ENCODE data around the gene CLPTM1L. TPM values are rescaled to one million over a fixed set of nuclear protein-coding genes. Genes with fewer than 3 reads are reported as not detected.

Gene CLPTM1L
- total and polyA plus RNA-seq, 2 donors (not counting 1 experiment from before 2014, with no cell fraction given): 78.4 to 99.9 TPM

GRCh38 chr5:1356873-1357787 lies 12.2 kb upstream of the CLPTM1L start:
- no peaks in the 10 kb centered on the region for H3K9me3 Mint-ChIP-seq (ENCODE audit: insufficient read depth)
- Histone ChIP-seq H3K9me3 (ENCODE audit: control extremely low read depth in 1 of 3, control insufficient read depth in 2 of 3, insufficient read depth in 1 of 3, low read length in 2 of 3) (peaks cover 0 to 5% (median 0%) of the 10 kb centered on the region in 3 donors), H4K20me1 (ENCODE audit: control insufficient read depth, insufficient read depth, low read length, poor library complexity, severe bottlenecking) (no peaks in the 10 kb centered on the region), H3K27ac (ENCODE audit: low read length in 2 of 2) (no peak overlapping the region), H3K4me1 (ENCODE audit: control insufficient read depth in 2 of 2, insufficient read depth in 2 of 2, low read length in 2 of 2) (peaks cover 0 to 7% of the 10 kb centered on the region in 2 donors), H3K9ac (ENCODE audit: low read length) (no peak overlapping the region), H3K4me3 (ENCODE audit: control extremely low read depth in 1 of 5, extremely low read depth in 1 of 5, insufficient read depth in 1 of 5, low read depth in 2 of 5, low read length in 4 of 5) (no peak overlapping the region), H3K27me3 (replicated peaks in 1 of 4; ENCODE audit: control extremely low read depth in 1 of 4, control insufficient read depth in 3 of 4, insufficient read depth in 4 of 4, low read length in 3 of 4) (peaks cover 0 to 13% (median 2%) of the 10 kb centered on the region in 4 experiments), H2AFZ (ENCODE audit: insufficient read depth, low read depth, low read length, poor library complexity, severe bottlenecking) (no peak overlapping the region), H3K4me2 (replicated peaks; ENCODE audit: low read depth, low read length, poor library complexity, severe bottlenecking) (no peak overlapping the region), H3K36me3 (replicated peaks in 1 of 2; ENCODE audit: control extremely low read depth in 1 of 2, control insufficient read depth in 1 of 2, extremely low read depth in 1 of 2, insufficient read depth in 2 of 2, low read length in 1 of 2) (no peaks in the 10 kb centered on the region), H3K79me2 (ENCODE audit: control insufficient read depth, insufficient read depth, low read length) (no peaks in the 10 kb centered on the region)
- H3K4me1 Mint-ChIP-seq: peaks cover 3% of the 10 kb centered on the region
- TF ChIP-seq, protein P1, sequence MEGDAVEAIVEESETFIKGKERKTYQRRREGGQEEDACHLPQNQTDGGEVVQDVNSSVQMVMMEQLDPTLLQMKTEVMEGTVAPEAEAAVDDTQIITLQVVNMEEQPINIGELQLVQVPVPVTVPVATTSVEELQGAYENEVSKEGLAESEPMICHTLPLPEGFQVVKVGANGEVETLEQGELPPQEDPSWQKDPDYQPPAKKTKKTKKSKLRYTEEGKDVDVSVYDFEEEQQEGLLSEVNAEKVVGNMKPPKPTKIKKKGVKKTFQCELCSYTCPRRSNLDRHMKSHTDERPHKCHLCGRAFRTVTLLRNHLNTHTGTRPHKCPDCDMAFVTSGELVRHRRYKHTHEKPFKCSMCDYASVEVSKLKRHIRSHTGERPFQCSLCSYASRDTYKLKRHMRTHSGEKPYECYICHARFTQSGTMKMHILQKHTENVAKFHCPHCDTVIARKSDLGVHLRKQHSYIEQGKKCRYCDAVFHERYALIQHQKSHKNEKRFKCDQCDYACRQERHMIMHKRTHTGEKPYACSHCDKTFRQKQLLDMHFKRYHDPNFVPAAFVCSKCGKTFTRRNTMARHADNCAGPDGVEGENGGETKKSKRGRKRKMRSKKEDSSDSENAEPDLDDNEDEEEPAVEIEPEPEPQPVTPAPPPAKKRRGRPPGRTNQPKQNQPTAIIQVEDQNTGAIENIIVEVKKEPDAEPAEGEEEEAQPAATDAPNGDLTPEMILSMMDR (IDR thresholded peaks at IDR 0.05): no peak
- TF ChIP-seq EZH2 (IDR thresholded peaks at IDR 0.05; ENCODE audit: borderline replicate concordance, insufficient read depth, low read depth, low read length, poor library complexity, severe bottlenecking): no peak
- DNase-seq: no peak
- H3K27ac Mint-ChIP-seq: no peak overlapping the region
- ATAC-seq (ENCODE audit: low read depth): no peak
- intact Hi-C loops (cut with micrococcal nuclease): no loop called here
- WGBS (ENCODE audit: insufficient coverage): 85% methylated on average over 23 of the region's 28 CpGs
- ChIA-PET CTCF (no interaction called here), POLR2A (no interaction called here)
- no peak overlapping the region for H3K4me3 Mint-ChIP-seq
- peaks cover 3% of the 10 kb centered on the region for H3K27me3 Mint-ChIP-seq

- no peak overlapping the region for H3K4me3 ChIP-seq (ENCODE audit: control extremely low read depth in 1 of 5, extremely low read depth in 1 of 5, insufficient read depth in 1 of 5, low read depth in 2 of 5, low read length in 4 of 5)
- ATAC-seq (ENCODE audit: low read depth) (no peak), DNase-seq (no peak)
- H3K27me3 Mint-ChIP-seq: no peaks in the 10 kb centered on the region
- TF ChIP-seq, protein P1 (IDR thresholded peaks at IDR 0.05): no peak
- no peak for TF ChIP-seq EZH2 (IDR thresholded peaks at IDR 0.05; ENCODE audit: borderline replicate concordance, insufficient read depth, low read depth, low read length, poor library complexity, severe bottlenecking)
- H3K27ac ChIP-seq (ENCODE audit: low read length in 2 of 2): no peak overlapping the region
- ChIA-PET POLR2A (interaction anchor here (0.6 kb wide), 1 partner anchor 149 kb away, joined by 3 read pairs; no protein-coding TSS in a partner anchor), CTCF (interaction anchor here (0.8 to 1.8 kb wide), 3 partner anchors 17 to 300 kb away, joined by 3 to 8 read pairs (median 5); no protein-coding TSS in a partner anchor)
- no peak overlapping the region for H2AFZ ChIP-seq (ENCODE audit: insufficient read depth, low read depth, low read length, poor library complexity, severe bottlenecking)
- H3K27me3 ChIP-seq (replicated peaks in 1 of 4; ENCODE audit: control extremely low read depth in 1 of 4, control insufficient read depth in 3 of 4, insufficient read depth in 4 of 4, low read length in 3 of 4): peaks cover 0 to 8% (median 2%) of the 10 kb centered on the region in 4 experiments
- H3K9me3 ChIP-seq (ENCODE audit: control extremely low read depth in 1 of 3, control insufficient read depth in 2 of 3, insufficient read depth in 1 of 3, low read length in 2 of 3): peaks cover 0 to 5% (median 0%) of the 10 kb centered on the region in 3 donors
- H4K20me1 ChIP-seq (ENCODE audit: control insufficient read depth, insufficient read depth, low read length, poor library complexity, severe bottlenecking): no peaks in the 10 kb centered on the region
- H3K9me3 Mint-ChIP-seq (ENCODE audit: insufficient read depth): no peaks in the 10 kb centered on the region
- no peak overlapping the region for H3K9ac ChIP-seq (ENCODE audit: low read length)
- no peaks in the 10 kb centered on the region for H3K36me3 ChIP-seq (replicated peaks in 1 of 2; ENCODE audit: control extremely low read depth in 1 of 2, control insufficient read depth in 1 of 2, extremely low read depth in 1 of 2, insufficient read depth in 2 of 2, low read length in 1 of 2)
- H3K27ac Mint-ChIP-seq: no peak overlapping the region
- no peaks in the 10 kb centered on the region for H3K4me1 ChIP-seq (ENCODE audit: control insufficient read depth in 2 of 2, insufficient read depth in 2 of 2, low read length in 2 of 2)
- intact Hi-C loops (cut with micrococcal nuclease): no loop called here
- no peaks in the 10 kb centered on the region for H3K79me2 ChIP-seq (ENCODE audit: control insufficient read depth, insufficient read depth, low read length)
- no peak overlapping the region for H3K4me2 ChIP-seq (replicated peaks; ENCODE audit: low read depth, low read length, poor library complexity, severe bottlenecking)
- 93% methylated on average over 2 of the region's 4 CpGs for WGBS (ENCODE audit: insufficient coverage)
- no peaks in the 10 kb centered on the region for H3K4me1 Mint-ChIP-seq
- no peak overlapping the region for H3K4me3 Mint-ChIP-seq
These were observed 9.7 kb upstream of the CLPTM1L start for GRCh38 chr5:1354576-1354975.
